ENCODE results near the gene SLC15A1.

DNA sequence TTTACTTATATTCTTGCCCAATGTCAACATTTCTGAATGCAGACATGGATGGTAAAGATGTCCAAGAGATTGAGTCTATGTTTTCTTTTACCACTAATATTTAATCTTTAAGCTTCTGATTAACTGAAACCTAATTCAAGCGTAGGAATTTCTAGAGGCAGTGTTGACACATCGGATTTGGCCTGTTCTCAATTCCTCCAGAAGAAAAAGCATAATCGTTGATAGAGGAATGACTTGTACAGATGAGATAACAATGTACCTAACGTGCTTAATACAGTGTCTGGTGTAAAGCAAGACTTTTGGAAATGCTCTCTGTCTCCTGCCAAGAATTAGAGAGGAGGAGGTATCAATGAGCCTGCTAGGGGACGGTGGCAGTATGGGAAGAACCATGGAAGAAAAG lies 35.2 kb downstream of the SLC15A1 start:
- TF ChIP-seq POLR2A (IDR thresholded peaks at IDR 0.05): no peak
- TF ChIP-seq, protein P1, sequence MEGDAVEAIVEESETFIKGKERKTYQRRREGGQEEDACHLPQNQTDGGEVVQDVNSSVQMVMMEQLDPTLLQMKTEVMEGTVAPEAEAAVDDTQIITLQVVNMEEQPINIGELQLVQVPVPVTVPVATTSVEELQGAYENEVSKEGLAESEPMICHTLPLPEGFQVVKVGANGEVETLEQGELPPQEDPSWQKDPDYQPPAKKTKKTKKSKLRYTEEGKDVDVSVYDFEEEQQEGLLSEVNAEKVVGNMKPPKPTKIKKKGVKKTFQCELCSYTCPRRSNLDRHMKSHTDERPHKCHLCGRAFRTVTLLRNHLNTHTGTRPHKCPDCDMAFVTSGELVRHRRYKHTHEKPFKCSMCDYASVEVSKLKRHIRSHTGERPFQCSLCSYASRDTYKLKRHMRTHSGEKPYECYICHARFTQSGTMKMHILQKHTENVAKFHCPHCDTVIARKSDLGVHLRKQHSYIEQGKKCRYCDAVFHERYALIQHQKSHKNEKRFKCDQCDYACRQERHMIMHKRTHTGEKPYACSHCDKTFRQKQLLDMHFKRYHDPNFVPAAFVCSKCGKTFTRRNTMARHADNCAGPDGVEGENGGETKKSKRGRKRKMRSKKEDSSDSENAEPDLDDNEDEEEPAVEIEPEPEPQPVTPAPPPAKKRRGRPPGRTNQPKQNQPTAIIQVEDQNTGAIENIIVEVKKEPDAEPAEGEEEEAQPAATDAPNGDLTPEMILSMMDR (IDR thresholded peaks at IDR 0.05): no peak
